HepG2 (cell line): ENCODE measurements around the gene CAMTA2. TPM values are rescaled to one million over a fixed set of nuclear protein-coding genes. Genes with fewer than 3 reads are reported as not detected.

Experiments used
- ARHGAP35 ChIP-seq: sonication (generic); formaldehyde crosslinking; IDR thresholded peaks from 2 replicates; pipeline ENCODE4 v1.9.0; 2022; ENCODE audit warnings: mild to moderate bottlenecking, inconsistent platforms, moderate library complexity, missing genetic modification reagents, borderline replicate concordance
- ELF1 ChIP-seq: sonication (generic); formaldehyde crosslinking; IDR thresholded peaks from 2 replicates; pipeline ENCODE4 v1.4.0; 2020; ENCODE audit warnings: missing genetic modification reagents
- FOXA3 ChIP-seq: IDR thresholded peaks from 2 replicates; pipeline ENCODE4 v1.6.1; 2016; ENCODE audit warnings: missing genetic modification reagents, missing compliant biosample characterization
- GATAD2A ChIP-seq: IDR thresholded peaks from 2 replicates; pipeline ENCODE4 v1.6.1; 2016
- GFI1 ChIP-seq: sonication (generic); formaldehyde crosslinking; IDR thresholded peaks from 2 replicates; pipeline ENCODE4 v1.5.0; 2020; ENCODE audit warnings: missing genetic modification reagents, mild to moderate bottlenecking, borderline replicate concordance
- HNF4A ChIP-seq: sonication (generic); formaldehyde crosslinking; IDR thresholded peaks from 2 replicates; pipeline ENCODE4 v1.4.0; 2020; ENCODE audit warnings: missing genetic modification reagents
- KMT2A ChIP-seq: sonication (generic); formaldehyde crosslinking; IDR thresholded peaks from 2 replicates; pipeline ENCODE4 v1.4.0; 2020; ENCODE audit warnings: missing genetic modification reagents
- NFRKB ChIP-seq: fragments of 450-650 bp; IDR thresholded peaks from 2 replicates; pipeline ENCODE4 v1.6.1; 2017
- POLR2AphosphoS5 ChIP-seq: IDR thresholded peaks from 2 replicates; pipeline ENCODE4 v1.6.1; 2012; ENCODE audit warnings: low read depth, low read length
- REST ChIP-seq, 2 experiments: IDR thresholded peaks; 2 replicates each; pipeline ENCODE4 v1.6.1; 2011 to 2012; ENCODE audit warnings: low read length in 2 of 2, borderline replicate concordance in 1 of 2, low read depth in 1 of 2, mild to moderate bottlenecking in 1 of 2, moderate library complexity in 1 of 2
- SAP130 ChIP-seq: IDR thresholded peaks from 2 replicates; pipeline ENCODE4 v1.6.1; 2016; ENCODE audit warnings: low read depth
- STAG1 ChIP-seq: sonication (generic); formaldehyde crosslinking; IDR thresholded peaks from 2 replicates; pipeline ENCODE4 v1.4.0; 2020; ENCODE audit warnings: missing genetic modification reagents
- TAF1 ChIP-seq: sonication (generic); formaldehyde crosslinking; IDR thresholded peaks from 2 replicates; pipeline ENCODE4 v1.4.0; 2020; ENCODE audit warnings: missing genetic modification reagents
- TBX2 ChIP-seq: sonication (generic); formaldehyde crosslinking; IDR thresholded peaks from 2 replicates; pipeline ENCODE4 v1.5.0; 2020; ENCODE audit warnings: missing genetic modification reagents, mild to moderate bottlenecking, borderline replicate concordance
- TFDP1 ChIP-seq: IDR thresholded peaks from 2 replicates; pipeline ENCODE4 v1.6.1; 2016; ENCODE audit warnings: missing compliant biosample characterization, missing genetic modification reagents, borderline replicate concordance
- YY1 ChIP-seq: IDR thresholded peaks from 2 replicates; pipeline ENCODE4 v1.6.1; 2011; ENCODE audit warnings: low read length, low read depth, moderate library complexity, mild to moderate bottlenecking; ENCODE audit not compliant: insufficient read depth, insufficient replicate concordance
- ZNF225 ChIP-seq: sonication (generic); formaldehyde crosslinking; IDR thresholded peaks from 2 replicates; pipeline ENCODE4 v1.4.0; 2020; ENCODE audit warnings: mild to moderate bottlenecking, missing genetic modification reagents
- ZNF292 ChIP-seq: sonication (generic); formaldehyde crosslinking; IDR thresholded peaks from 2 replicates; pipeline ENCODE4 v1.8.1; 2022; ENCODE audit warnings: mild to moderate bottlenecking, low read depth, missing genetic modification reagents, borderline replicate concordance
- ZNF430 ChIP-seq: sonication (generic); formaldehyde crosslinking; IDR thresholded peaks from 2 replicates; pipeline ENCODE4 v1.9.0; 2021; ENCODE audit warnings: mild to moderate bottlenecking, missing genetic modification reagents
- ZNF503 ChIP-seq: sonication (generic); formaldehyde crosslinking; IDR thresholded peaks from 2 replicates; pipeline ENCODE4 v1.4.0; 2020; ENCODE audit warnings: missing genetic modification reagents
- ZNF572 ChIP-seq: sonication (generic); formaldehyde crosslinking; IDR thresholded peaks from 2 replicates; pipeline ENCODE4 v1.5.1; 2020; ENCODE audit warnings: mild to moderate bottlenecking, missing genetic modification reagents
- polyA plus RNA-seq, 8 experiments: library from polyadenylated mRNA; depleted of rRNA in 3 of 8; stranded (reverse) in 7 of 8; unstranded in 1 of 8; fragments of >200 nt; fragmentation: Illumina TruSeq in 4 of 8; extraction: Trizol in 4 of 8; gene quantifications; 2 replicates each; pipeline versions ENCODE4 v1.2.1 to v1.2.3, GENCODE V29; 2011 to 2016; ENCODE audit warnings: low read depth in 4 of 8, missing spikeins in 1 of 8, mixed read lengths in 1 of 8; ENCODE audit not compliant: insufficient read depth in 1 of 8
- total RNA-seq, 5 experiments: library from RNA; depleted of rRNA; stranded (reverse); fragments of >200 nt; fragmentation: Illumina TruSeq; extraction: Trizol; gene quantifications; 2 replicates each; pipeline ENCODE4 v1.2.3, GENCODE V29; 2016; ENCODE audit warnings: low read depth in 1 of 5

Gene CAMTA2
- total and polyA plus RNA-seq, 2 of the 13 experiments (the other 11 are each of a cell fraction or from before 2014, with no cell fraction given), result 4.1 to 7.1 TPM

GRCh38 chr17:4934173-4934979, 53.1 kb downstream of the CAMTA2 start (continued):
- TF ChIP-seq TBX2 (CRISPR knock-in tag) (no peak), YY1 (peak; percentile 54), ZNF225 (CRISPR knock-in tag) (no peak), ZNF430 (CRISPR knock-in tag) (peak; percentile 37; the same call in 1 of the 2 replicates), POLR2AphosphoS5 (peak; percentile 35; the same call in 1 of the 2 replicates), STAG1 (CRISPR knock-in tag) (peak; percentile 71), ZNF572 (0 out of 2 replicates have a peak, but pooled peaks have one; percentile 45), KMT2A (CRISPR knock-in tag) (no peak), TFDP1 (CRISPR knock-in tag) (peak; percentile 54; the same call in 1 of the 2 replicates), ARHGAP35 (CRISPR knock-in tag) (no peak), ZNF292 (CRISPR knock-in tag) (no peak), FOXA3 (0 out of 2 replicates have a peak, but pooled peaks have one; percentile 19), NFRKB (no peak), ZNF503 (CRISPR knock-in tag) (no peak), SAP130 (CRISPR knock-in tag) (peak; percentile 51), GATAD2A (CRISPR knock-in tag) (0 out of 2 replicates have a peak, but pooled peaks have one; percentile 36), HNF4A (CRISPR knock-in tag) (0 out of 2 replicates have a peak, but pooled peaks have one; percentile 11), TAF1 (peak; percentile 8; the same call in 1 of the 2 replicates), REST (IDR thresholded peaks at IDR 0.05; ENCODE audit: borderline replicate concordance in 1 of 2, low read depth in 1 of 2, low read length in 2 of 2) (peak in 1 of 2 experiments; percentile 64; a peak in 2 of 4 replicates), ELF1 (CRISPR knock-in tag) (peak; percentile 49; the same call in 1 of the 2 replicates), GFI1 (CRISPR knock-in tag) (no peak)
